ENCODE measurements around the gene MTCL1.

- TF ChIP-seq CTCF (IDR thresholded peaks at IDR 0.05) (no peak), POLR2AphosphoS5 (IDR thresholded peaks at IDR 0.05) (no peak), POLR2A (IDR thresholded peaks at IDR 0.05) (no peak)
Measured at GRCh38 chr18:8849696-8850095, 144.3 kb downstream of the MTCL1 start.
